NCI-H2029 (cell line): ENCODE measurements around the gene PWWP3B.
"Not testable (repeated sequence)": the region's sequence is repeated elsewhere in the genome, so short reads cannot be mapped to it uniquely, and the experiment has no call there.

ENCODE experiments used
- DNase-seq: peaks from one replicate; lab custom pipeline; 2025; lab: John Stamatoyannopoulos, UW

PWWP3B gene

DNA sequence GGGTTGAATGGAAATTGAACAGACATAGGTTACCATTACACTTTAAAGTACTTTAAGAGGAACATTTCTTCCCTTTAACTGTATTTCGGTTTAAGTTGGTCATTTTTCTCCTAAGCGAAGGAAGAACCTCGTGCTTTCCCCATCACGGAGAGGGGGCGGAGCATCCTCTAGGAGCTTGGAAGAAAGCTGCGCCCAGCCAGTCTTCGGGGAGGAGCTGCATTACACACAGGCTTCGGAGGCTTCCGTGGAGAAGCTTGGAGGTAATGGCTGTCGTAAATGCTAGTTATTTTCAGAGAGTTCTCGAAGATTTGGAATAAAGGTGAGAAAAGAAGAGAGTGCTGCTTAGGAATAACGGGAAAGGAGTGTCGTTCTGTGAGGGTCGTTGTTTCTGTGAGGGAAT, at the start of gene PWWP3B:
TSS of gene PWWP3B (plus strand) at position 199 of the 400 bp plus-strand sequence. CDS start 37,128 bp downstream, outside the sequence.
- DNase-seq, result no peak

DNA sequence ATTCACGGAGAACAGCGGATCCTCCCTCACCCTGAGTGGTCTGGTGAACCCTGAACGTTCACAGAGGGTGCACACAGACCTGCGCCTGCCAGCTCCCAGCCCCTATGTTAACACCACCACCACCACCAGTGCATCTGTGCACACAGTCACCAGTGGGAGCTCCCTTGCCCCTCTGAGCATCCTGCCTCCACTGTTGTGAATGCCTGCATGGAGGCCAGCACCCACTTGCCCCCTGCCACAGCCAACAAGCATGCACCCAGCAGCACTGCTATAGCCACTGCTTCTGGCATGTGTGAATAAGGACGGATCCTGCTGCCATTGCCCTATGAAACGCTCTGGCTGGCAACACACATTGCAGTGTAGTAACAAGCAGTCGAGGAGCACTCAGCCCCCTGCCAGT, 29.1 kb upstream of the PWWP3B start:
- DNase-seq, result no peak

DNA sequence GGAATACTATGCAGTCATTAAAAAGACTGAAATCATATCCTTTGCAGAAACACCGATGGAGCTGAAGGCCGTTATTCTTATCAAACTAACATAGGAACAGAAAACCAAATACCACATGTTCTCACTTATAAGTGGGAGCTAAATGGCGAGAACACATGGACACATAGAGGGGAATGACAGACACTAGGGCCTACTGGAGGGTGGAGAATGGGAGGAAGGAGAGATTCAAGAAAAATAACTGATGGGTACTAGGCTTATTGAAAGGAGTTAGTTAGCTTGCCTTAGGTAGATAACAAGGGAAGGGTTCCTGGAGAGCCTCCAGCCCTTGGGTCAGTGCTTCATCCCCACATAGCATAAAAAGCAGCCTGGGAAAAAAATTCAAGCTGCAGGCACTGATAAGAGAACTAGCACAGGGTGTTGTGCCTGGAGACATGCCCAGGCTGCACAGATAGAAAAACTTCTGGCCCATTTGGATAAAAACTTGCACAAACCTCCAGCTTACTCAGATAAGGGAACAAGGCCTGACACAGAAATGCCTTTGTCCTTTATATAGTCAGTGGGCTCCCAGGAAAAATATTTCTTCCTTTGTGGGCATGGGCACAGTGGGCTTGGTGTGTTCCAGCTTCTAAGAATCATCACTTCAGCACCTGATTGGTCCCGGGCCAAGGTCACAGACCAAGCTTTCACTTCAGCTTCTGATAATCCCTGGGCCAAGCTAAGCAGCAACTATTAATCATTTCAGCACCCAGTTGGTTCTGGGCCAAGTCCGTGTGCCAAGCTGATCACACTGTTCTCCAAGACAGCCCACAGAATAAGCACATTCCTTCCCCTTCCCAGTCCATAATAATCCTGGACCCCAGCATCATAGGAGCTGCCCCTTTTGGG, 23.1 kb upstream of the PWWP3B start:
- no peak for DNase-seq

DNA sequence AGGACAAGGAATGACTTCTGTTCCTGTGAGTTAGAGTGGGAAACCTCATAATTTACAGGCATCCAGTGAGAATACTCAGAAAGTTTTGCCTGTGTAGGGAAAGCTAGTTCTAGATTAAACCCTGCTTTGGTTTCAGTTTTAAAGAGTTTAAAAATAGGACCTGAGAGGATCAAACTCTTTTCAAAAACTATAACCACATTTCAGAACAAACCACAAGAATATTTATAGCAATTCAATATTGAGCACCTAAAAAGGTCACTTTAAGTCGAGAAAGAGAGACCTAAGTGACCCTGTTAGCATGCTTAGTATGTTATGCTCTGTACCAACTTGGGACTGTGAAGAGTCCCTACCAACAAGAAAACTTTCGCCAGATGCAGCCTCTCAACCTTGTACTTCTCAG, 17.4 kb upstream of the PWWP3B start:
- DNase-seq, result no peak

DNA sequence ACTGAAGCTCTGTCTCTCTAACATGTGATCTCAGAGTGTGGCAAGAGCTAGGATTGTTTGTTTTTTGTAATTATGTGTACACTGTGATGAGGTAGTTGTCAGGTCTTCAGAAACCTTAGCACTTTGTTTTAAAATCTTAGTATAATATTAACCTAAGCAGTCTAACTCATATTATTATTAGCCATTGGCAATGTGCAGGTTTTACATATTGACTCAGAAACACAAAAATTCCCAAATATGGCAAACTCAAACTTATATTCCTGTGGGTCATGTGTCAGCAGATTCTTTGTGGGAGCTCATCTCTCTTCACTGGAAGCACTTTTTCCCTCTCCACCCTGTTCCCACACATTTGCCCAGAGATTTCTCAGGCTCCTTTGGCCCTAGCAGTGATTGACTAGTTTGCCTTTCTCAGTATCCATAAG, 8.2 kb upstream of the PWWP3B start:
- no peak for DNase-seq

DNA sequence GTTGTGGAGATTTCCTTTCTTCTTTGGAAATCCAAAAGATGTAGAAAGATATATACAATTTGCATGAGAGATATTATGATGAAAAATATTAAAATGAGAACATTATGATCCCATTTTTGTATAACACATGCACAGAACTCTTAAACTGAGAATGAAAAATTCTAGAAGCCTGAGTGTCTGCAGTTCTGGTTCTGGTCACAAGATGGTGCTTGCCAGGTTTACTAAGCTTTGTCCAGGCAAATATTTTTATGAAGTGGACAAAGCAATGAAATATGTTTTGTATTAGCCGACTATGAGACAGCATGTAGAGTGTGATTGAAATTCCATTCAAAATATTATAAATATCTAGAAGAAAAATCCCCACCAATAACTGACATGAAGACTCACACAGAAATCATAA, 2.2 kb downstream of the PWWP3B start:
- DNase-seq, result no peak

DNA sequence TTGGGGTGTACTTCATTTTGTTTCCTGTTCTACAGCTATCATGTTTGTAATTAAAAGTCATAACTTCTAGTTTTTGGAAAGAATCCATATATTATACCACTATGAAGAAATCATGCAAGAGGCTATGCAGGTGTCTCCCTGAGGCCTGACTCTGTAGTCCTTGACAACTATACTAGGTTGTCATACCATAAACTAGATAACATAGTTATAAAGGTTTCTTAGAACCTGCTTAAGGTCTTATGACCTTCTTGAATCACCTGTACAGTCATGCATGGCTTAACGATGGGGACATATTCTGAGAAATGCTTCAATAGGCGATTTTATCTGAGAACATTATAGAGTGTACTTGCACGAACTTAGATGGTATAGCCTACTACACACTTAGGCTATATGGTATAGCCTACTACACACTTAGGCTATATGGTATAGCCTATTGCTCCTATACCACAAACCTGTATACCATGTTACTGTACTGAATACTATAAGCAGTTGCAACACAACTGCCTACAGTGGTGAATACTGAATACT, 3.3 kb downstream of the PWWP3B start:
- DNase-seq, result no peak

DNA sequence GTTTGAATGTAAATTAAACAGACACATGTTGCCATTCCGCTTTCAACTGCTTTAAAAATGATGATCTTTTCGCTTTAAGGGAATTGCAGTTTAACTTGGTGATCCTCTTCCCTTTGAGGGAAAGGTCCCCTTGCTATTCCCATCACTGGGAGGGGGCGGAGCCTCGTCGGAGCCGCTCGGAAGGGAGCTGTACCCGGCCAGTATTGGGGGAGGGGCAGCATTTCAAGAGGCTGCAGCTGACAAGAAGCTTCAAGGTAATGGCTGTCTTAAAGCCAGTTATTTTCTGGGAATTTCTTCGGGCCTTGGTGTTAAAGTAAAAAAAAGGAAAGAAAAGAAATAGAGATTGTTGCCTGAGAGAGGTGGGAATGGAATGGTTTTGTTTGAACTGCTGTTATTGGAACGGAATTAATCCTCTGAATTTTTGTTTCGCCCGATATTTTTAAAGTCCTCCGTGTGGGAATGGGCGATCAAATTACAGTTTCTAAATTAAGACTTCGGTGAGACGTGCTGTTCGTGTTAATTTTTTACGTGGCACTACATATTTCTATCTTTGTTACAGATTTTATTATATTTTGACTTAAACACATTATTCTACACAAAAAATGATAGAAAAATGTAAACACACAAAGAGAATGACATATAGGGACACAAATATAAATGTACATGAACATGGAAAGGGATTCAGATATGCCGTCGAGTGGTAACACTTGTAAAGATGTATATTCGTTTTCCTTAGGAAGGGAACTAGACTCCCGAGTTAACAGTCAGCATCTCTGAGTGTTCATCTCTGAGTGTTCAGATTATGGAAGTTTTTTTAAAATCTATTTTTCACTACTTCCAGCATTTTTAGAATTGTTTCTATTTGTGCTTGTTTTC, 9.2 kb downstream of the PWWP3B start:
- no peak for DNase-seq

DNA sequence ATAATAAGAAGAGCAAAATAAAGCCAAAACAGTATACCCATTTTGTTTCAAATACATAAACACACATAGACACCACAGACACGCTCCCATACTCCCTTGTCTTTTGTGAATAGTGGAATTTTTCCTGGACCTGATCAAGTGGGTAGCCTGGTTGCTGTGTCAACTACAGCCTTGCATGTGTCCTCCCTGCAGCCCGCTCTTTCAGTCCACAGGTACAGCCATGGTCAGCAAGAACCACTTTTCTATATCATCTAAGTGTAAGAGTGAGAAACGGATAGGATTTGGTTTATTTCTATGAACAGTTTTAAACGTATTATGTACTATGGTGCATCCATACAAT, 9.8 kb downstream of the PWWP3B start:
- no peak for DNase-seq

DNA sequence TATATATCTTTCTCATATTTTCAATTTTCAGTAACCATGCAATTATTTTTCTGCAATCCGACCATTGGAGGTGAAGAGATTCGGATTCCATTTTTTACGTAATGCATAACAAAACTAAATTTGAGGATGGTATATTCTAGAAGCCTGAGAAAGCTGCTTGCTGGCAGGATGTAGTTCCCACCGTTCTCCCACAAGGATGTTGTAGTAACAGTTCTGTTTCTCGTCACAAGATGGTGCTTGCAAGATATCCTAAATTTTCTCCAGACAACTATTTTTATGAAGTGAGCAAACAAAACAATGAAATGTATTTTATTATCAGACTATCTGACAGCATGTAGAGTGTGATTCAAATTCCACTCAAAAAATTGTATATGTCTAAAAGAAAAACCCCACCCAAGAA, 10.7 kb downstream of the PWWP3B start:
- no peak for DNase-seq

DNA sequence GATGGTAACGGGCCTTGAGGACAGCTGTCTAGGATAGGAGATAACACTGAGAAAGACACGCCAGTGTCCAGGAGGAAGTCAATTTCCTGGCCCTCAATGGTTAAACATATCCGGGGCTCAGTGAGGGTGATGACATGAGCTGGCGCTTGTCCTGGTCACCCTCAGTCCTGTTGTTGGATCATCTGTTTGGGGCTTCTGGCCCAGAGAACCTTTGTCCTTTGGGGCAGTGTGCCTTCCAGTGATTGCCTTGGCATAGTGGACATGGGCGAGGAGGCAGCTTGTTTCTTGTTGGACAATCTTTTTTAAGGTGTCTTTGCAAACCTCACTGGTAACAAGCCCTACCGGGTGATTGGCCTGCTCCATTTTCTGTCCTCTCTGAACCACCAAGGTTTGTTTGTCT, 15.6 kb downstream of the PWWP3B start:
- not testable (repeated sequence) for DNase-seq

DNA sequence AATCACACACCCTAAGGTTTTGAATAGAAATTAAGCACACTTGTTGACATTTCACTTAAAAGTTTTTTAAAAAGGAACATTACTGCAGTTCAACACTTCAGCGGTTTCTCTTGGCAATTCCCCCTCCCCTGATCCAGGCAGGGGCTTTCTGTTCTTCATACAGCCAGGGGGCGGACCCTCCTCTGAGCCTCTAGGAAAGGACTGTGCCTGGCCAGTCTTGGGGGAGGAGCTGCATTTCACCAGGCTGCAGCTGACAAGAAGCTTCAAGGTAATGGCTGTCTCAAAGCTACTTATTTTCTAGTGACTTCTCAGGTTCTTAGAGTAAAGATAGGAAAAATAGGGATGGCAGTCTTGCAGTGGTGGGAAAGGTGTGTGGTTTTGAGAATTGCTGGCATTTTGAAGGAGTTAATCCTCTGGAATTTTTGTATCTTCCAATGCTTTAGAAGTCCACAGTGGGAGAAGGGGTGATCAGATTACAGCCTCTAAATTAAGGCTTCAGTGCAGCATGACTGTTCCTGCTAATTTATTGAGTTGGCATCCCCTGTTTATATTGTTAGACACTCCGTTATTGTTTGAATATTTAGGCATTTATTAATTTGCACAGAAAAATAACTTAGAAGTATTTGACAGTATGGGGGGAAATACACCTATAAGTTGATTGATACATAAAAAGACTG, 33.5 kb downstream of the PWWP3B start:
- DNase-seq, result no peak

DNA sequence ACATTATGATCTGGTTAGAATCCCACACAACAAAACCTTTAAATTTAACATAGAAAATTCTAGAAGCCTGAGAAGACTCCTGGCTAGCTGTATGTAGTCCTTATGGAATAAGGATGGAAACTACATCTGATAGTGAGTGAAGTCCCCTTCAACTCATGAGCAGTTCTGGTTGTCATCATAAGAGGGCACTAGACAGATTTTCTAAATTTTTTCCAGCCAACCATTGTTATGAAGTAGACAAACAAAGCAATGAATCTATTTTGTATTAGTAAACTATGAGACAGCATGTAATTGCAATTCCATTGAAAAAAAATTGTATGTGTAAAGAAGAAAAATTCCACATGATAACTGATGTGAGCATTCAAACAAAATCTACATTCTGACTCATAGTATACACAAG, 35.2 kb downstream of the PWWP3B start:
- DNase-seq, result no peak

DNA sequence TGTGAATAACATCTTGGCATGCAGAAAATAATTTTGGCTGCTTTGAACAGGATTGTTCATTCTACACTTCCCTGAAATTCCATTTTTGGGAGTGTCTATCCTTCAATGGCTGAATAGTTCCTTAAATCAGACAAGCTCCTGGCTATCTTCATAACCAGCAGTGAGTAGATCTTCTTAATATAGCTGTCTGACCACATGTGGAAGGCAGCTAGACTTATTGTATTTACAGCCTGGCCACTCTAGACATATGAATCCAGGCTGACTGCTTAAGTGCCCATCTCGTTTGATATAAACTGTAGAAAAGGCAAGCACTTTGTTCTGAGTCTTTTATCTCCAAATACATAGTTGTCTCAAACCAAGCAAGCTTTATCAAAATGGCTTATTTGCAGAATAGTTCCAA, 40.0 kb downstream of the PWWP3B start:
- no peak for DNase-seq
